Upper lobe of left lung (tissue), 4 donors: Measurements from ENCODE around the gene TMEM40.

Source experiments
- CTCF ChIP-seq, 6 experiments: fragments of 450-650 bp in 4 of 6; fragments of 200-600 bp in 2 of 6; sonication (generic) in 2 of 6; IDR thresholded peaks; one replicate each; pipeline ENCODE4 v1.5.1; 2016 to 2019; ENCODE audit warnings: antibody characterized with exemption in 6 of 6
- EP300 ChIP-seq, 4 donors: sonication (generic); formaldehyde crosslinking; IDR thresholded peaks; one replicate each; pipeline ENCODE4 v1.5.1; 2017; ENCODE audit warnings: antibody characterized with exemption in 4 of 4, control low read depth in 2 of 4
- POLR2A ChIP-seq, 4 donors: fragments of 450-650 bp; IDR thresholded peaks; one replicate each; pipeline ENCODE4 v1.5.1; 2016 to 2017; ENCODE audit warnings: antibody characterized with exemption in 4 of 4, mild to moderate bottlenecking in 2 of 4
- POLR2AphosphoS5 ChIP-seq, 2 donors: sonication (generic); formaldehyde crosslinking; IDR thresholded peaks; one replicate each; pipeline ENCODE4 v1.5.1; 2017; ENCODE audit warnings: antibody characterized with exemption in 2 of 2

GRCh38 chr3:12727937-12728336 is 31.1 kb downstream of the TMEM40 start:
- TF ChIP-seq CTCF (IDR thresholded peaks at IDR 0.05) (no peak), POLR2A (IDR thresholded peaks at IDR 0.05) (no peak), POLR2AphosphoS5 (IDR thresholded peaks at IDR 0.05) (no peak), EP300 (IDR thresholded peaks at IDR 0.05) (no peak)
